Measurements from ENCODE around the gene KLRB1. TPM values are rescaled to one million over a fixed set of nuclear protein-coding genes. Genes with fewer than 3 reads are reported as not detected.

Gene KLRB1
- total and polyA plus RNA-seq, 2 of the 13 experiments (the other 11 are each of a cell fraction or from before 2014, with no cell fraction given) = not detected

DNA sequence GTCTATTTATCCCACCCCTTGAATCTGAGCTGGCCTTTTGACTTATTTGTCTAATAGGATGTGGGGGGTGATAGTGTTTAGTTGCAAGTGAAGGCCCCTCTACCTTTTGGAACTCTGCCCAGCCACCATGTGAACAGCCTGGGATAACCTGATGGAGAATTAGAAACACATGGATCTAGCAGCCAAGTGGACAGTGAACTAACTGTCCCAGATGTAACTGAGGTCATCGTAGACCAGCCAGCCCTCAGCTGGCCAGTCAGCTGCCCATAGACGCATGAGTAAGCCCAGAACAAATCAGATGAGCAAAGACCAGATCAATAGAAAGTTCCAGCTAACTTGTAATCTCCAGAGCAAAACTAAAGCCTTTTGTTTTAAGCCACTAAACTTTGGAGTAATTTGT is 19.0 kb downstream of the KLRB1 start (continued):
- TF ChIP-seq NCOA1 (CRISPR knock-in tag; IDR thresholded peaks at IDR 0.05) (0 out of 2 replicates have a peak, but pooled peaks have one; percentile 27), EHMT2 (IDR thresholded peaks at IDR 0.05; ENCODE audit: borderline replicate concordance, low read depth, low read length) (peak; percentile 27; the same call in 1 of the 2 replicates), JUN (CRISPR knock-in tag; IDR thresholded peaks at IDR 0.05) (peak; percentile 49; the same call in 1 of the 2 replicates), ZNF607 (CRISPR knock-in tag; IDR thresholded peaks at IDR 0.05; ENCODE audit: borderline replicate concordance) (0 out of 2 replicates have a peak, but pooled peaks have one; percentile 19), NFIC (IDR thresholded peaks at IDR 0.05; ENCODE audit: low read length) (peak; percentile 43; the same call in 1 of the 2 replicates), ARNTL (CRISPR knock-in tag; IDR thresholded peaks at IDR 0.05) (peak; percentile 46; the same call in 1 of the 2 replicates), KDM2A (CRISPR knock-in tag; IDR thresholded peaks at IDR 0.05; ENCODE audit: borderline replicate concordance, low read depth) (no peak), SOX6 (IDR thresholded peaks at IDR 0.05) (no peak), SOX6 (CRISPR knock-in tag; IDR thresholded peaks at IDR 0.05) (peak; percentile 64), HMG20A (CRISPR knock-in tag; IDR thresholded peaks at IDR 0.05; ENCODE audit: borderline replicate concordance) (0 out of 2 replicates have a peak, but pooled peaks have one; percentile 28), PHF21A (CRISPR knock-in tag; IDR thresholded peaks at IDR 0.05) (peak; percentile 39; the same call in 1 of the 2 replicates)
- TF ChIP-seq, protein P1, sequence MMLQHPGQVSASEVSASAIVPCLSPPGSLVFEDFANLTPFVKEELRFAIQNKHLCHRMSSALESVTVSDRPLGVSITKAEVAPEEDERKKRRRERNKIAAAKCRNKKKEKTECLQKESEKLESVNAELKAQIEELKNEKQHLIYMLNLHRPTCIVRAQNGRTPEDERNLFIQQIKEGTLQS (CRISPR knock-in tag; IDR thresholded peaks at IDR 0.05) = peak; percentile 33; the same call in 1 of the 2 replicates
- TF ChIP-seq, protein P2, sequence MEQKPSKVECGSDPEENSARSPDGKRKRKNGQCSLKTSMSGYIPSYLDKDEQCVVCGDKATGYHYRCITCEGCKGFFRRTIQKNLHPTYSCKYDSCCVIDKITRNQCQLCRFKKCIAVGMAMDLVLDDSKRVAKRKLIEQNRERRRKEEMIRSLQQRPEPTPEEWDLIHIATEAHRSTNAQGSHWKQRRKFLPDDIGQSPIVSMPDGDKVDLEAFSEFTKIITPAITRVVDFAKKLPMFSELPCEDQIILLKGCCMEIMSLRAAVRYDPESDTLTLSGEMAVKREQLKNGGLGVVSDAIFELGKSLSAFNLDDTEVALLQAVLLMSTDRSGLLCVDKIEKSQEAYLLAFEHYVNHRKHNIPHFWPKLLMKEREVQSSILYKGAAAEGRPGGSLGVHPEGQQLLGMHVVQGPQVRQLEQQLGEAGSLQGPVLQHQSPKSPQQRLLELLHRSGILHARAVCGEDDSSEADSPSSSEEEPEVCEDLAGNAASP (CRISPR knock-in tag; IDR thresholded peaks at IDR 0.05; ENCODE audit: borderline replicate concordance) = 0 out of 2 replicates have a peak, but pooled peaks have one; percentile 49
- TF ChIP-seq, protein P3, sequence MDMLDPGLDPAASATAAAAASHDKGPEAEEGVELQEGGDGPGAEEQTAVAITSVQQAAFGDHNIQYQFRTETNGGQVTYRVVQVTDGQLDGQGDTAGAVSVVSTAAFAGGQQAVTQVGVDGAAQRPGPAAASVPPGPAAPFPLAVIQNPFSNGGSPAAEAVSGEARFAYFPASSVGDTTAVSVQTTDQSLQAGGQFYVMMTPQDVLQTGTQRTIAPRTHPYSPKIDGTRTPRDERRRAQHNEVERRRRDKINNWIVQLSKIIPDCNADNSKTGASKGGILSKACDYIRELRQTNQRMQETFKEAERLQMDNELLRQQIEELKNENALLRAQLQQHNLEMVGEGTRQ (IDR thresholded peaks at IDR 0.05; ENCODE audit: low read depth, low read length) = 0 out of 2 replicates have a peak, but pooled peaks have one; percentile 17
- TF ChIP-seq, protein P3 (CRISPR knock-in tag; IDR thresholded peaks at IDR 0.05; ENCODE audit: borderline replicate concordance) = no peak; the same call in 1 of the 2 replicates
- TF ChIP-seq, protein P4, sequence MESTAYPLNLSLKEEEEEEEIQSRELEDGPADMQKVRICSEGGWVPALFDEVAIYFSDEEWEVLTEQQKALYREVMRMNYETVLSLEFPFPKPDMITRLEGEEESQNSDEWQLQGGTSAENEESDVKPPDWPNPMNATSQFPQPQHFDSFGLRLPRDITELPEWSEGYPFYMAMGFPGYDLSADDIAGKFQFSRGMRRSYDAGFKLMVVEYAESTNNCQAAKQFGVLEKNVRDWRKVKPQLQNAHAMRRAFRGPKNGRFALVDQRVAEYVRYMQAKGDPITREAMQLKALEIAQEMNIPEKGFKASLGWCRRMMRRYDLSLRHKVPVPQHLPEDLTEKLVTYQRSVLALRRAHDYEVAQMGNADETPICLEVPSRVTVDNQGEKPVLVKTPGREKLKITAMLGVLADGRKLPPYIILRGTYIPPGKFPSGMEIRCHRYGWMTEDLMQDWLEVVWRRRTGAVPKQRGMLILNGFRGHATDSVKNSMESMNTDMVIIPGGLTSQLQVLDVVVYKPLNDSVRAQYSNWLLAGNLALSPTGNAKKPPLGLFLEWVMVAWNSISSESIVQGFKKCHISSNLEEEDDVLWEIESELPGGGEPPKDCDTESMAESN (CRISPR knock-in tag; conservative IDR thresholded peaks at IDR 0.05) = no peak
- TF ChIP-seq, protein P5, sequence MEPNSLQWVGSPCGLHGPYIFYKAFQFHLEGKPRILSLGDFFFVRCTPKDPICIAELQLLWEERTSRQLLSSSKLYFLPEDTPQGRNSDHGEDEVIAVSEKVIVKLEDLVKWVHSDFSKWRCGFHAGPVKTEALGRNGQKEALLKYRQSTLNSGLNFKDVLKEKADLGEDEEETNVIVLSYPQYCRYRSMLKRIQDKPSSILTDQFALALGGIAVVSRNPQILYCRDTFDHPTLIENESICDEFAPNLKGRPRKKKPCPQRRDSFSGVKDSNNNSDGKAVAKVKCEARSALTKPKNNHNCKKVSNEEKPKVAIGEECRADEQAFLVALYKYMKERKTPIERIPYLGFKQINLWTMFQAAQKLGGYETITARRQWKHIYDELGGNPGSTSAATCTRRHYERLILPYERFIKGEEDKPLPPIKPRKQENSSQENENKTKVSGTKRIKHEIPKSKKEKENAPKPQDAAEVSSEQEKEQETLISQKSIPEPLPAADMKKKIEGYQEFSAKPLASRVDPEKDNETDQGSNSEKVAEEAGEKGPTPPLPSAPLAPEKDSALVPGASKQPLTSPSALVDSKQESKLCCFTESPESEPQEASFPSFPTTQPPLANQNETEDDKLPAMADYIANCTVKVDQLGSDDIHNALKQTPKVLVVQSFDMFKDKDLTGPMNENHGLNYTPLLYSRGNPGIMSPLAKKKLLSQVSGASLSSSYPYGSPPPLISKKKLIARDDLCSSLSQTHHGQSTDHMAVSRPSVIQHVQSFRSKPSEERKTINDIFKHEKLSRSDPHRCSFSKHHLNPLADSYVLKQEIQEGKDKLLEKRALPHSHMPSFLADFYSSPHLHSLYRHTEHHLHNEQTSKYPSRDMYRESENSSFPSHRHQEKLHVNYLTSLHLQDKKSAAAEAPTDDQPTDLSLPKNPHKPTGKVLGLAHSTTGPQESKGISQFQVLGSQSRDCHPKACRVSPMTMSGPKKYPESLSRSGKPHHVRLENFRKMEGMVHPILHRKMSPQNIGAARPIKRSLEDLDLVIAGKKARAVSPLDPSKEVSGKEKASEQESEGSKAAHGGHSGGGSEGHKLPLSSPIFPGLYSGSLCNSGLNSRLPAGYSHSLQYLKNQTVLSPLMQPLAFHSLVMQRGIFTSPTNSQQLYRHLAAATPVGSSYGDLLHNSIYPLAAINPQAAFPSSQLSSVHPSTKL (CRISPR knock-in tag; IDR thresholded peaks at IDR 0.05) = peak; percentile 30; the same call in 1 of the 2 replicates
- TF ChIP-seq, protein P6, sequence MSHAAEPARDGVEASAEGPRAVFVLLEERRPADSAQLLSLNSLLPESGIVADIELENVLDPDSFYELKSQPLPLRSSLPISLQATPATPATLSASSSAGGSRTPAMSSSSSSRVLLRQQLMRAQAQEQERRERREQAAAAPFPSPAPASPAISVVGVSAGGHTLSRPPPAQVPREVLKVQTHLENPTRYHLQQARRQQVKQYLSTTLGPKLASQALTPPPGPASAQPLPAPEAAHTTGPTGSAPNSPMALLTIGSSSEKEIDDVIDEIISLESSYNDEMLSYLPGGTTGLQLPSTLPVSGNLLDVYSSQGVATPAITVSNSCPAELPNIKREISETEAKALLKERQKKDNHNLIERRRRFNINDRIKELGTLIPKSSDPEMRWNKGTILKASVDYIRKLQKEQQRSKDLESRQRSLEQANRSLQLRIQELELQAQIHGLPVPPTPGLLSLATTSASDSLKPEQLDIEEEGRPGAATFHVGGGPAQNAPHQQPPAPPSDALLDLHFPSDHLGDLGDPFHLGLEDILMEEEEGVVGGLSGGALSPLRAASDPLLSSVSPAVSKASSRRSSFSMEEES (CRISPR knock-in tag; IDR thresholded peaks at IDR 0.05) = peak; percentile 32; the same call in 1 of the 2 replicates

Measured in HepG2 (cell line).